COR-L47 (cell line): Measurements from ENCODE around the gene RACK1.
"Not testable (repeated sequence)": the region's sequence is repeated elsewhere in the genome, so short reads cannot be mapped to it uniquely, and the experiment has no call there.

Source experiments
- DNase-seq: peaks from one replicate; lab custom pipeline; 2025; lab: John Stamatoyannopoulos, UW

Gene RACK1

DNA sequence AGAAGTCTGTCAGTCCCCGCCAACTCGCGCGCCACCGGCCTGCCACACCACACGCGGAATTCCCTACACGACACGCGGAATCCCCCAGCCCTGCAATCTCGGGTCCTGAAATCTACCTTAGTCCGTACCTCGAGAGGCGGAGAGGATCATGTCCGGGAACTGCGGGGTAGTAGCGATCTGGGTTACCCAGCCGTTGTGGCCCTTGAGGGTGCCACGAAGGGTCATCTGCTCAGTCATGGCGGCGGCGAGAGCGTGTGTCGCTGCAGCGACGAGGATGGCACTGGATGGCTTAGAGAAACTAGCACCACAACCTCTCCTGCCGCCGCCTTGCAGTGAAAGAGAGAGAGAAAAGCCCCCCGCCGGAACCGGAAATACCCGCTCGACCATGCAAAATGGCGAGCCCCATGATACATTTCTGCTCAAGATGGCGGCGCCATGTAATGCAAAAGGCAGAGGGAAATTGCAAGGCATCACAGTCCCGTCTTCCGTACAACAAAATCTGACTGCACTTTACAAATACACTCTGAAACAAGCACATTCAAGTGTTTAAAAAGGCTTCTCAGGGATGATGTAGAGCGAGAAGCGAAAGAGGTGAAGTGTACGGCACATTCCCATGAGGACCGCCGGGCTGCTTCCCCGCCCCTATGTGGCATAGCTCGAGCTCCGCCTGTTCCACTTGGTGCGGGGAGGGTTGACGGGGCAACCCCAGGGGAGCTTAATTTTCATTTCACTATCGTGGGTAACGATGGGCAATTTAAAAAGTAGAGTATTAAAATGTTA, at the start of gene RACK1:
RACK1 (minus strand) TSS at position 343 of the 780 bp plus-strand sequence; CDS start at position 237, 106 bp downstream.
- DNase-seq, result no peak

DNA sequence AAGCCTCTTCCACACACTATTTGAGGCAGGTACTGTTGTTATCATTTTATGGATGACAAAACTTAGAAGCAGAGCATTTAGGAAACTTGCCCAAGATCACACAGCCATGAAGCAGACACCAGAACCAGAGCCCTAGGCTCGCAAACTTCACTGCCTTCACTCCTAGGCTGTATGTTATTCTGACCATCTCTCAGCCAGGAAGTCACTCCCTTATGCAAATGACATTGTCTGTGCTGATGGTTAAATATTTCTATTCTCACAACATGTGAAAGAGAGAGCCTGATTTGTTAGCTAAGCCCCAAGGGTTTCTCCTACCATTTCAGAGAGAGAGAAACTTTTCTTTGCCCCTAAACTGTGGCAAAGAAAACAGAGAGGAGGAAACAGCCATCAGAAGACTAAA, 43.6 kb upstream of the RACK1 start:
- DNase-seq, result not testable (repeated sequence)

DNA sequence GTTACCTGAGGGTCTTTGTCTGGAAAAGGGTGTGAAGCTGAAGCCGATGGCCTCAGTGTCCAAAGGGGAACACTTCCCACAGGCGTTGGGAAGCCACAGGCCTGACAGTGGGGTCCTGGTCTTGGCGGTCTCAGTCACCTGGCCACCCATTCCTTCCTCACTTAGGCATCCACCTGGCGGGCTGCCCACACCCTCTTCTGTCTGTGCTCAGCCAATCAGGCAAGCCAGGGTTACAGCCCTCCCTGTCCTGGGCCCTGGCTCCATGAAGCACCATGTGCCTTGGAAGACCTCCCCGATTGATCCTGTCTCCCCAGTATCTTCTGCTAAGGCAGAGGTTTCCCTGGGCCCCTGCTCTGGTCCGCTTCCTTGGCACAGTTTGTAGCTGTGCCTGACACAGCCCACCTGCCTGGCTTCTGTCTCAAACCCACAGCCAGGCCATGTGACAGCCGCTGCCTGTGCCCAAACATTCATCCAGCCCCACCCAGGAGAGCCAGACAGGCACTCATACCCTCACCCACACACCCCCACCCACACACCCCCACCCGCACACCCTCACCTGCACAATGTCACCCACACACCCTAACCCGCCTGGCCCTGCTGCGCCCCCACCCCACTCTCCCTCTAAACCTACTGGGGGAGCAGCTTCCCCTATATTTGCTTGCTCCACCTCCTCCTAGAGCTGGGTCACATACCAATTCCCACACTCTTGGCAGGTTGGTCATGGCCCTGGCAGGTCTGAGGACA, 42.4 kb upstream of the RACK1 start:
- DNase-seq, result not testable (repeated sequence)

DNA sequence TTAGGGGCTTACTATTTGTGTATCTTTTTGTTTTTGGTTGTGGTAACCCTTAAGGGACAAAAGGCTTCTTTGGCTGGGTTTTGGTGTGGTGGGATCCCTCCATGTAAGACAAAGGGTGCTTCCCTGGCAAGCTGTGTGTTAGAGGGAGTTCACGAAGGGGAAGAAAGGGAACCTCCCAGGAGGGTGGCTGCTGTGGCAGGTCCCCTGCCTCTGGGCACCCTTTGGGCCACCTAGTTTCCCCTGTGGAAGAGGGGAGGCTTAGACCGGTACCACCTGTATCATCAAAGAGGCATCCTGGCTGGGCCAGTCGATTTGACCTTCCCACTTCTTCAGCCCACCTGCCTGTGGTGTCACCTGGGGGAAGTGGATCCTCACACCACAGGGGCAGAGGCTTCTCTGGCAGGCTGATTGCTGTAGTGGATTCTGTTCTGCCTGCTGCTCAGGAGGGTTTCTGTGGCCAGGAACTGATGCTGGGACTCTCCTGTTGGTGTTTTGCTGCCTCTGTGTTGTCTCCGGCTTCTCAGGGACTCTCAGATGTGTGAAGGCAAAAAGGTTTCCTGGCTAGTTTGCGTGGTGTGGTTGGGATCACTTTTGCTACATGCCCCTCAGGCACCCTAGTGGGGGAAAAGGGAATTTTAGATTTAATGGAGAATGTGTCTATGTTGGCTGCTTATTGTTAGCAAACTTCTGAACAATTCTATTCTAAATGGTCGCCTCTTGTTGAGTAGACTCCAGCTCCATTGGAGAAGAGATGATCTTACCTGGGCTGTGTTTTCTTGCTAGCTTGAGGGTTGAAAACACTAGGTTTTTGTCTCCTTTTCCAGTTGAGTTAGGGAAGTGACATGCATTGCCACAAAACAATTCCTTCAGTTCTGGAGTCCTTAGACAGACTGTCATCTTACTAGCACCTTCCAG, 40.4 kb upstream of the RACK1 start:
- DNase-seq, result not testable (repeated sequence)

DNA sequence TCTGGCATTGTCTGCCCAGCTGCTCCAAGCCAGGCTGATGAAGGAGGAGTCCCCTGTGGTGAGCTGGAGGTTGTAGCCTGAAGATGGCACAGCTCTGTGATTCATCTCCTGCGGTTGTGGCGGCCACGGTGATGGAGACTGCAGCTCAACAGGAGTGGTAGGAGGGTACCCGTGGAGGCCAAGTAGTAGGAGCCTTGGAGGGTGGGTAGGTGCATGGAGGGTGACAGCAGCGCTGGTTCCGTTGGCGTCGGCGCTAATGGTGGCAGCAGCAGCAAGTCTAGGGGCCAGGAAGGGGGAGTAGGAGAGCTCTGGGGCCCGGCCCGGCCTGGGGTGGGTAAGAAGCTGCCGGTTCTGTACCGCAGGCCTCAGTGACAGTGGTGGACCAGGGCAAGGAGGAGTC, 39.6 kb upstream of the RACK1 start:
- DNase-seq, result no peak

DNA sequence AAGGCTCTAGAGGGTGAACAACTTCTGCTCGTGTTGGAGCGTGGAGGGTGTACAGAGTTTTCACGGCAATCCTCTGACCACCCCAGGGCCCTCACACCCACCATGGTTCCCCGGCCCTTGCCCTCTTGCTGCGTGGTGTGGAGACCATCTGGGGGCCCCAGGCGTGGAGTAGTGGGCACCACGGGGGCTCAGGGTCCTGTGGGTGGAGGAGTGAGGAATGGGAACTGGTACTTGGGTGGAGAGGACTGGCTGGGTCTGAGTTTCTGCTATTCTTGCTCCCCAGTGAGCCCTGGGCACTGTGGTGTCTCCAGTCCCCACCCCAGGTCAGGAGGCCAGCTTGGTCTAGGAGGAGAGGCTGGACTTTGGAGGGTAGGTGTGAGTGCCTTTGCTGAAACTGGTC, 39.2 kb upstream of the RACK1 start:
- no peak for DNase-seq

DNA sequence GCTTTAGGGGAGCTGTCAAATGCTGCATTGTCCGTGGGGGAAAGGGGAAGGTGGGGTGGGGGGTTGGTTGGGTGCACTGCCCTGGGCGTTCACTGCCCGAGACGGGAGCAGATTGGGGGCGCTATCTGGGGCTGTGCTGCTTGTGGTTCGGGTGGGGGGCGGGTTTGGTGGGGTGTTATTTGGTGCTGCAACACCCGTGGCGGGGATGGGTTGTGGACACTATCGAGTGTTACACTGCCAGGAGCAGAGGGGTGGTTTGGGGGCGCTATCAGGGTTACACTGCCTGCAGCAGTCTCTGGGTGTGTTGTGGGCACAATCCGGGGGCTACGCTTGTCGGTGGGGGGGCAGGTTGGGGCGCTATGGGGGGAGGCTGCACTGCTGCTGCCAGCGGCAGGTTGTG, 38.7 kb upstream of the RACK1 start:
- DNase-seq, result not testable (repeated sequence)

DNA sequence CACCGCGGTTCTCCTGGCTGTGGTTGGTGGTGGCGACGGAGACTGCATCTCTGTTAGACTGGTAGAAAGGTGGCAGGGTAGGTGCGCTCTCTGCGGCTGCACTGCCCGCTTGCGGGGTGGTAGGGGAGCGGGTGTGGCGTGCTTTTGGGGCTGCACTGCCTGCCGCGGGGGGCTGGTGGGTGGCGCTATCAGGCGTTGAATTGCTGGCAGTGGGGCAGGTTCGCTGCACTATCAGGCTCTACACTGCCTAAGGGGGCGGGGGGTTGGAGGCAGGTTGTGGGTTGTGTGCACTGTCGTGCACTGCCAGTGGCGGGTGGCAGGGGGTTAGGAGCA, 38.2 kb upstream of the RACK1 start:
- no peak for DNase-seq

DNA sequence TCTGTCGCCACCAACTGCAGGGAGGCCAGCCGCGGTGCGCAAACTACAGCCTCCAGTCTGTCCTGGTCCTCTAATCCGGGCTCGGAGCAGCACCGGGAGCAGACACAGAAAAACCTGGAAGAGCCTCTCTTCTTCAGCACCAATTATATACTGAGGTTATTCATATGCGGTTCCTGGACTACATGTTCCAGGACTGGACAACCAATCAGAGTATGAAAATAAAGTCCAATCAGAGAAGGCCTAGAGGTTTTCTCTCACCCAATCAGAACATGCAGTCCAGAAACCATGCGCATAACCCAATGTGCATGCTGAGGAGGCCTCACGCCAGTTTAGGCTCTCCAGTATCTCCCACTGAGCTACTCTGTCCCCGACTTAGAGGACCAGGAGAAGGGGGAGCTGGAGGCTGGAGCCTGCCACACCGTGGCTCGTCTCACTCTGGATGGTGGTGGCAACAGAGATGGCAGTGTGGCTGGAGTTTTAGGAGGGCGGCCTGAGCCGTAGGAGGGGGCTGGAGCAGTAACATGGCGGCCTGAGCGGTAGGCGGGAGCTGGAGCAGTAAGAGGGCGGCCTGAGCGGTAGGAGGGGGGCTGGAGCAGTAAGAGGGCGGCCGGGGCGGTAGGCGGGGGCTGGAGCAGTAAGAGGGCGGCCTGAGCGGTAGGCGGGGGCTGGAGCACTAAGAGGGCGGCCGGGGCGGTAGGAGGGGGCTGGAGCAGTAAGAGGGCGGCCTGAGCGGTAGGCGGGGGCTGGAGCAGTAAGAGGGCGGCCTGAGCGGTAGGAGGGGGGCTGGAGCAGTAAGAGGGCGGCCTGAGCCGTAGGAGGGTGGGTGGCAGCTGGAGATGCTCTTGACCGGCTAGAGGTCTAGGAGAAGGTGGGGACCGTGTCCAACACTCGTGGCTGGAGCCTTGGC, 37.6 kb upstream of the RACK1 start:
- DNase-seq, result no peak

DNA sequence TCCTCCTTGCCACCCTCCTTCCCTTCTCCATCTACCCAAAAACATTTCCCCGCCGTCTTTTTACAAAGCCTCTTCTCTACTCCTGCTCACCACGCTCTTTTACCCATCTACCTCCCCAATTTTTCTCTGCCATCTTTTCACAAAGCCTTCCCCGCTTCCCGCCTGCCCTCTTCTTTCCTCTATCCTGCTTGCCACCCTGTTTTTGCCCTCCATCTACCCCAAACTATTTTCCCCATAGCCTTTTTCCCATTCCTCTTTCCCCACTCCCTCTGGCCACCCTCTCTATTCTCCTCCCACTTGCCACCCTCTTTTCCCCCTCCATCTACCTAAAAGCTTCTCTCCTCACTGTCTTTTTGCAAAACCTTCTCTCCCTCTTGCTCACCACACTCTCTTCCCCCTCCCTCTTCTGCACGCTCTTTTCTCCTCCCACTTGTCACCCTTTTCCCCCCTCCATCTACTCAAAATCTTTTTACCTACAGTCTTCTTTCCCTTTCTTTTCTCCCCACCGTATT, 36.6 kb upstream of the RACK1 start:
- DNase-seq, result no peak

DNA sequence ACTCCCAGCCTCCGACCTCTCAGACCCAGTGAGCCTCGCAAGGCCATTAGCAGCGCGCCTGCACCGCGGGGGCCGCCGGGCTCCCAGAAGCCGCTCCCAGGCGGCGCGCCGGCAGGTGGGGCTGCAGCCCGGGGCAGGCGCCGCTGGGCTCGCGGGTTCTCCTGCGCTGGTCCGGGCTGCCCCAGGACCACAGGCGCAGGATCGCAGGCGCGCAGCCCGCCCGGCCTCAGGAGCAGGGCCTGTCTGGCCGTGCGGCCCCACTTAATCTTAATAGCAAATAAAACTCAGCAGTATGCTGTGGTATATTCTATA, 29.7 kb upstream of the RACK1 start:
- DNase-seq, result not testable (repeated sequence)

DNA sequence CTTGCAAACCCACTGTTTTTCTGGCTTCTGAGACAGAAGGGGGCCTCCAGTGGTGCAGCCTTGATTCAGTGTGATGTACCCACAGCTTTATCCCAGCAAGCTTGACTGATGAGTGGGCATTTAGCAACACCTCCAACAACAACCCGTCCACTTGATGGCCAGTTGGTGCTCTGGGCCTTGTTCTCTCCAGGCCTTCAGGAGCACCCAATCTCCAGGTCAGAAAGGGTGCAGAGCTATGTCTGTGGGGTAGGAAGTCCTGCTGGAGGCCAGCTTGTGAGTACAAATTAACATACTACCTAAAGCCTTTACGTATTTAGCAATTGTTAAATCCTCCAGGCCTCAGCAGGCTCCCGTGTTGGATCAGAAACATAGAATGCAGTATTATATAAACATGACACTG, 27.4 kb upstream of the RACK1 start:
- no peak for DNase-seq

DNA sequence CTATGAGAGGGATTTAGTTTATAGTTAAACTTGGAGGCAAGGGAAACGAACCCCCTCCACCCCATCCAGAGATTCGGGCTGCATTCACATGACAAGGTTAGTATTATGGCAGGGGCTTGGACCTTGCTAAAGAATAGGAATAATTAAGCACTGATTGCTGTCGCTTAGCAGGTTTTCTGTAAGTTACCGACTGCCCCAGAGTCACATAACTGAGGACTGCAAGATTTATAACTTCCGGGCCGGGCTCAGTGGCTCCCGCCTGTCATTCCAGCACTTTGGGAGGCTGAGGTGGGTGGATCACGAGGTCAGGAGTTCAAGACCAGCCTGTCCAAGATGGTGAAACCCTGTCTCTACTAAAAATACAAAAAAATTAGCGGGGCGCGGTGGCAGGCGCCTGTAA, 24.2 kb upstream of the RACK1 start:
- not testable (repeated sequence) for DNase-seq

DNA sequence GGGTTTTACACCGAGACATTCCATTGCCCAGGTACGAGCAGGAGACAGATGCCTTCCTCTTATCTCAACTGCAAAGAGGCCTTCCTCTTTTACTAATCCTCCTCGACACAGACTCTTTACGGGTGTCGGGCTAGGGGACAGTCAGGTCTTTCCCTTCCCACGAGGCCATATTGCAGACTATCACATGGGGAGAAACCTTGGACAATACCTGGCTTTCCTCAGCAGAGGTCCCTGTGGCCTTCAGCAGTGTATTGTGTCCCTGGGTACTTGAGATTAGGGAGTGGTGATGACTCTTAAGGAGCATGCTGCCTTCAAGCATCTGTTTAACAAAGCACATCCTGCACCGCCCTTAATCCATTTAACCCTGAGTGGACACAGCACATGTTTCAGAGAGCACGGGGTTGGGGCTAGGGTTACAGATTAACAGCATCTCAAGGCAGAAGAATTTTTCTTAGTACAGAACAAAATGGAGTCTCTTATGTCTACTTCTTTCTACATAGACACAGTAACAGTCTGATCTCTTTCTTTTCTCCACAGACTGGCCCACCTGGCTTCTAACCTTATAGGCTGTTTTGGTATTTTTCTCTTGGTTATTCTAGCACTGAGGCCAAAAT, 23.7 kb upstream of the RACK1 start:
- DNase-seq, result not testable (repeated sequence)

DNA sequence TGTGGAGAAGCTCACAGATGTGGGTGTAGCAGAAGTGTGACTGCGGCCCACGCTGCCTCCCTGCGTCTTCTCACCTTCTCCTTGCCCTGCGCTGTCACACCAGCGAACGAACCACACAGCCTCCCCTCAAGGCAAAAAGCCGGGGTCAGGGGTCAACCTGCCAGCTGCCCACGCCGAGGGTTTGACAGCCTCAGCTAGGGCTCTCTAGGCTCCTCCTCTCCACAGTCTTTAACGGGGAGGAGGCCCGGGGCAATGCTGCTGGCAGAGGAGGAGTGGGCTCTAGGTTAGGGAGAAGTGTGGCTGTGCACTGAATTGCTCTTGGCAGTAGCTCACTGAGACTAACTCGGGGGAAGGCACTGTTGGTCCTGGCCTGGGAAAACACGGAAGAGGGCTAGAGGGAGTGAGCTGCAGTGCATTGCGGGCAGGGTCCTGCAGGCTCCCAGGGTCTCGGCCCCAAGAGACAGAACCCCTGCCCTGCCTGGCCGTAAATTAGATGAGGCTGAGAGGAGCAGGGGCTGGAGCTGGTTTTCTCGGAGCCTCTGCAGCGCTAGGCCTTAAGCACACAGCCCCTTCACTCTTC, 21.5 kb upstream of the RACK1 start:
- DNase-seq, result no peak

DNA sequence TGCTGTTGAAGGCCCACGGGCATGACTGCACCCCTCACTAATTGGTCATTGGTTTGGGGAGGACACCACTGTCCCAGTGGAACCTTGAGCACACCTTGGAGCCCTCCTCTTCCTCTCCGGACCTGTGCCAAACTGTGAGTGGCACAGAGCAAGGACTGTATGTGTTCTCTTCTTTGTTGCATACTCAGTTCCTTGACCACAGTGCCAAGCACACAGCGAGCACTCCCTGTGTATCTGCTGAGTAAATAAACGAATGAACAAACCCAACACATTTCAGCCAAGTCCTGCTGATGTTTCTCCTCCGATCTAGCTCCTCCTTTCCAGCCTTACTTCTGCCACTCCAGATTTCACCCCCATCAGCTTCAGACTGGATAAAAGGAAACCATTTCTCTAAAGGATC, 19.9 kb upstream of the RACK1 start:
- DNase-seq, result no peak

DNA sequence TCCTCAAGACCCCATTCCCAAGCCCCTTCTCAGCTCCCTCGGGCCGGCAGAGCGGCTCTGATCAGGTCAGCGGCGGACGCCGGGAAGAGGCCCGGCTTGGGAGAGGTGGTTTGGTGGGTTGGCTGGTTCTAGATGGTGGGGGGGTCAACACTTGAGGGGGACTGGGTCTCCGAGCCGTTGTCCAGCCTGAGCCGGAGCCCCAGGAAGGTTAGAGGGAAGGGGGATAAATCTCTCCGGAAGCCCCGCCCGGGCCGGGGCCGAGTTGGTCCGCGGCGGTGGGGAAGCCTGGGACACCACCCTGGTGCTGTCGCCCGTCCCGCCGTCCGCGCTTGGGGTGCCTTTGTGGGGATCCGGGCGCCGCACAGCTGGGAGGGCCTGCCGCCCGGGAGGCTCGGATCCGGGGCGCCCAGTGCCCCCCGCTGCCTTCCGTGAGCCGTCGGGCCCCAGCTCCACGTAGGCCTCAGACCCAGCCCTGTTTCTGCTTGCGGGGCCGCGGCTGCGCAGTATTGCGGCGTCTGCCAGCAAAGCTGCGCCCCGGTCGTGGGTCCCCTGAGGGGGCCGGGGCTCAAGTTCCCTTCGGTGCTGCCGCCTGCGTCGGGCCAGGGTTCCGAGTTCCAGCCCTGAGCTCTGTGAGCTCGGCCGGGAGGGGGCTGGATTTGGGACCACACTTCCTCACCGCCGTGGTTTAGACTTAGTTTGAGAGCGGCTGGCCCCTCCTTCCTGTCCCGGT, 17.8 kb upstream of the RACK1 start:
- DNase-seq, result no peak

DNA sequence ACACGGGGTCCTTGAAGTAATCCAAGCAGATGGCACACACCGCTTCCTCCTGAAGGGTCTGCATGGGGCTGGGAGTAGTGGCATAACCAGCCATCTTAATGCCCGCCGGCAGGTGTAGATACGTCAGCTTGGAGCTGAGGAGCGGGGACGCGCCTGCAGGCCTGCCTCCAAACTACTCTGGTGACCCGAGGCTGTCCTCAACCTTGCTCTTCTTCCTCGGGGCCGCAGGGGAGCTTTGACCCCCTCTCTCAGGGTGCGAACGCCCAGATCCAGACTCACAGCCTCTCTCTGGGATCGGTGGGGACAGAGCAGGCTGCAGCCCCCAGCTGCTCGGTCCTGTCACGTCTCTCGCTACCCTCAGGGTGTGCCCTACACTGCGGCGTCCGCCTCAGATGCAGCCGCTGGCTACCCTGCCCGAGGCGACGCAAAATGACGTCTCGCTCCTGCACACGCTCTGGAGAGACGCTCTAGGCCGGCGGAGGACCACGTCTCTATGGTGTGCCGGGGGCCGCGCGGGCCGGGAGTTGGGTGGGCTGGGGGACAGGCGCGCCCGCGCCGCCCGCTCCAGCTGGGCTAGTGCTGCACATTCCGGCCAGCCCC, 17.1 kb upstream of the RACK1 start, which contains the start of gene TRIM52:
TRIM52 (minus strand) TSS at position 424 of the 600 bp plus-strand sequence; CDS start at position 94, 330 bp downstream.
- DNase-seq, result no peak

DNA sequence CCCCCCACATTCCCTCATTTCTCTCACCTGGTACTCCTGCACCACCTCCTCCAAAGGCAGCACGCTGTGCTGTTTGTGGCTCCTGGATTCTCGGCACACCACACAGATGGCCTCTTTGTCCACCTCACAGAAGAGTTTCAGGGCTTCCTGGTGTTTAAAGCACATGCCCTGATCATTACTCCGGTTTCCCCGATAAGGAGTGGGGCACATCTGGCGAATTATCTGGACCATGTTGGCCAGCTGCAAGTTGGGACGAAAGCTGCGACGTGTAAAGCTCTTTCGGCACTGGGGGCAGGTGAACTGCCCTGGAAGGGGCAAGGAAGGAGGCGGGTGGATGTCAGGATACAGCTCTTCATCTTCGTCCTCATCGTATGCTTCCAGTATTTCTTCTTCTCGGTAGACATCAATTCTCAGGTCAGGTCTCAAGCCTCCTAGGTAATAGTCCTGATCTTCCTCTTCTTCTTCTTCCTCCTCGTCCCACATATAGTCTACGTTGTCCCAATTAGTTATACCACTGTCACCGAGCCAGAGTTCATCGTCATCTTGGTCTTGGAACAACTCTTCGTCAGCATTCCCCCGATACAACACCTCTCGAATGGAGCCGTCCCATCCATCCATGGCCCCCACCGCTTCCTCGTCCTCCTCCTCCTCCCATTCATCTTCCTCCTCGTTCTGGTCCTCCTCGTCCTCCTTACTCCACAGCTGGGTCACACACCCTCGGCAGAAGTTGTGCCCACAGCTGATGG, 16.4 kb upstream of the RACK1 start:
- DNase-seq, result no peak
